Measurements from ENCODE around the gene PCYOX1L.

PCYOX1L gene

GRCh38 chr5:149323621-149324205 is 34.1 kb upstream of the PCYOX1L start:
- DNase-seq (ENCODE audit: low read depth) = peak; percentile 69
- TF ChIP-seq CTCF (conservative IDR thresholded peaks at IDR 0.05; ENCODE audit: control insufficient read depth, insufficient read depth, low read depth, low read length) = no peak
- H3K4me3 ChIP-seq (ENCODE audit: control insufficient read depth, low read depth, low read length) = no peak overlapping the region

GRCh38 chr5:149324641-149325040 is 33.2 kb upstream of the PCYOX1L start:
- DNase-seq (ENCODE audit: low read depth) = no peak
- TF ChIP-seq CTCF (conservative IDR thresholded peaks at IDR 0.05; ENCODE audit: control insufficient read depth, insufficient read depth, low read depth, low read length) = no peak
- no peak overlapping the region for H3K4me3 ChIP-seq (ENCODE audit: control insufficient read depth, low read depth, low read length)

GRCh38 chr5:149325166-149325735 is 32.6 kb upstream of the PCYOX1L start:
- DNase-seq (ENCODE audit: low read depth) = peak; percentile 29
- H3K4me3 ChIP-seq (ENCODE audit: control insufficient read depth, low read depth, low read length) = no peak overlapping the region
- no peak for TF ChIP-seq CTCF (conservative IDR thresholded peaks at IDR 0.05; ENCODE audit: control insufficient read depth, insufficient read depth, low read depth, low read length)

GRCh38 chr5:149325894-149326293 is 32.0 kb upstream of the PCYOX1L start:
- TF ChIP-seq CTCF (conservative IDR thresholded peaks at IDR 0.05; ENCODE audit: control insufficient read depth, insufficient read depth, low read depth, low read length) = no peak
- no peak overlapping the region for H3K4me3 ChIP-seq (ENCODE audit: control insufficient read depth, low read depth, low read length)
- no peak for DNase-seq (ENCODE audit: low read depth)

GRCh38 chr5:149326611-149327010 is 31.2 kb upstream of the PCYOX1L start:
- no peak for DNase-seq (ENCODE audit: low read depth)
- TF ChIP-seq CTCF (conservative IDR thresholded peaks at IDR 0.05; ENCODE audit: control insufficient read depth, insufficient read depth, low read depth, low read length) = no peak
- H3K4me3 ChIP-seq (ENCODE audit: control insufficient read depth, low read depth, low read length) = no peak overlapping the region

GRCh38 chr5:149328177-149328576 is 29.7 kb upstream of the PCYOX1L start:
- no peak for TF ChIP-seq CTCF (conservative IDR thresholded peaks at IDR 0.05; ENCODE audit: control insufficient read depth, insufficient read depth, low read depth, low read length)
- H3K4me3 ChIP-seq (ENCODE audit: control insufficient read depth, low read depth, low read length) = no peak overlapping the region

More at GRCh38 chr5:149328177-149328576, 29.7 kb upstream of the PCYOX1L start:
- DNase-seq (ENCODE audit: low read depth) = no peak
